Esophagus squamous epithelium (tissue), 4 donors: ENCODE results near the gene PHF2.

Experiments used
- POLR2A ChIP-seq, 4 donors: fragments of 450-650 bp; IDR thresholded peaks; one replicate each; pipeline ENCODE4 v1.6.1; 2017; ENCODE audit warnings: antibody characterized with exemption in 4 of 4, mild to moderate bottlenecking in 4 of 4, moderate library complexity in 3 of 4
- TF ChIP-seq, protein P1 (sequence below), 6 experiments: fragments of 450-650 bp in 4 of 6; fragments of 200-600 bp in 2 of 6; sonication (generic) in 2 of 6; IDR thresholded peaks; one replicate each; pipeline ENCODE4 v1.5.1; 2016 to 2019; ENCODE audit warnings: antibody characterized with exemption in 6 of 6, mild to moderate bottlenecking in 4 of 6, moderate library complexity in 4 of 6

DNA sequence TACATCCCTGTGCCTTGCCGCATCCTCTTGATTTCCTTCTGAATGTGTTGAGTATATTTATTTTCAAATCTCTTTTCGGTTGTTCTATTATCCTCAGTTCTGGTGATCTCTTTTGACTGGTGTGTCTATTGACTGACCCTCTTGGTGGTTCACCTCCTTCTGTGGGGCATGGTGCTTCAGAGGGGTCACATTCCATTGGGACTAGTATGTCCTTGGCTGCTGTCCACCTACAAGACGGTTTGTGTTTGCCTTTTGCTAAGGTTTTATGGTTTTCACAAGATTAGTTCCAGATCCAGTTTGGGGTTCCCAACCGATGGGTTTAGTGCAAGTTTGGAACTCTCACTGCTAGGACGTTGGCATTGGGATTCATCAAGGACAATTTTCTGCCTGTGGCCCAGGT lies 66.6 kb downstream of the PHF2 start:
- TF ChIP-seq, protein P1, sequence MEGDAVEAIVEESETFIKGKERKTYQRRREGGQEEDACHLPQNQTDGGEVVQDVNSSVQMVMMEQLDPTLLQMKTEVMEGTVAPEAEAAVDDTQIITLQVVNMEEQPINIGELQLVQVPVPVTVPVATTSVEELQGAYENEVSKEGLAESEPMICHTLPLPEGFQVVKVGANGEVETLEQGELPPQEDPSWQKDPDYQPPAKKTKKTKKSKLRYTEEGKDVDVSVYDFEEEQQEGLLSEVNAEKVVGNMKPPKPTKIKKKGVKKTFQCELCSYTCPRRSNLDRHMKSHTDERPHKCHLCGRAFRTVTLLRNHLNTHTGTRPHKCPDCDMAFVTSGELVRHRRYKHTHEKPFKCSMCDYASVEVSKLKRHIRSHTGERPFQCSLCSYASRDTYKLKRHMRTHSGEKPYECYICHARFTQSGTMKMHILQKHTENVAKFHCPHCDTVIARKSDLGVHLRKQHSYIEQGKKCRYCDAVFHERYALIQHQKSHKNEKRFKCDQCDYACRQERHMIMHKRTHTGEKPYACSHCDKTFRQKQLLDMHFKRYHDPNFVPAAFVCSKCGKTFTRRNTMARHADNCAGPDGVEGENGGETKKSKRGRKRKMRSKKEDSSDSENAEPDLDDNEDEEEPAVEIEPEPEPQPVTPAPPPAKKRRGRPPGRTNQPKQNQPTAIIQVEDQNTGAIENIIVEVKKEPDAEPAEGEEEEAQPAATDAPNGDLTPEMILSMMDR (IDR thresholded peaks at IDR 0.05) = no peak
- TF ChIP-seq POLR2A (IDR thresholded peaks at IDR 0.05) = no peak
